Left ventricle myocardium inferior (tissue), 1 donor: ENCODE results near the gene ZNF253. TPM values are rescaled to one million over a fixed set of nuclear protein-coding genes. Genes with fewer than 3 reads are reported as not detected.
"Not testable (repeated sequence)": the region's sequence is repeated elsewhere in the genome, so short reads cannot be mapped to it uniquely, and the experiment has no call there.

Experiments used
- DNase-seq: peaks from one replicate; pipeline ENCODE4 v3.0.0-alpha.2; 2020
- H3K27ac ChIP-seq: fragments of 200-600 bp; replicated peaks from 2 replicates; pipeline ENCODE4 v1.8.0; 2021
- H3K27me3 ChIP-seq: fragments of 200-600 bp; 2 replicates; pipeline ENCODE4 v1.8.0; 2021; ENCODE audit warnings: low read depth
- H3K36me3 ChIP-seq: fragments of 200-600 bp; 2 replicates; pipeline ENCODE4 v1.8.0; 2021
- H3K4me1 ChIP-seq: fragments of 200-600 bp; 2 replicates; pipeline ENCODE4 v1.8.0; 2021
- H3K4me3 ChIP-seq: fragments of 200-600 bp; 2 replicates; pipeline ENCODE4 v1.8.0; 2021; ENCODE audit warnings: mild to moderate bottlenecking, moderate library complexity
- H3K9me3 ChIP-seq: fragments of 200-600 bp; replicated peaks from 2 replicates; pipeline ENCODE4 v1.8.0; 2021
- intact Hi-C: fragments of 100-400 bp; cut with micrococcal nuclease; formaldehyde crosslinking; loops from one replicate; pipeline ENCODE4 v1.11.0; 2022
- total RNA-seq: library from RNA; stranded (reverse); fragmentation: NEBNext Ultra II Directional; extraction: Animal tissue kit (Norgen Biotek cat#: 25700); gene quantifications from one replicate; pipeline ENCODE4 v1.2.1, GENCODE V29; 2021
- TF ChIP-seq, protein P1 (sequence below): fragments of 200-600 bp; IDR thresholded peaks from 2 replicates; pipeline ENCODE4 v1.8.0; 2021; ENCODE audit warnings: antibody characterized with exemption, mild to moderate bottlenecking, borderline replicate concordance
- donor health status: DM: no; HTN: yes; CAD: no; lungs with severe emphysema.

Gene ZNF253
- total RNA-seq, 1 donor from 2014 or later, result 9.2 TPM

DNA sequence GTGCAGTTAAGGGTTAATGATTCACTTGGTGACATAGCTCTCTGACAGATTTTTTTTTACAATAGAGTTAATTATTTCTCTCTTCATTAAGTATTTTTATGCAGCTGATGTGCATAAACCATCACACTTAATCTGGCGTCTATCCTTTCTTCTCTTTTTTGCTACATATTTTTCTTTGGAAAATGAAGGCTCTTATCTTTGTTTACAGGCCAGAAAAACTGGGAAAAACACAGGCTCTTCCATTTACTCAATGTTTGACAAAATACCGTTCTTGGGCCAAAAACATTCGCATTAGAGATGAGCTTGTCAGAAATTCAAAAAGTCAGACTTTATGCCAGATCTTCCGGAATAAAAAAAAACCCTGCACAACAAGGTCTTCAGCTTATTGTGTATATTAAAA is 12.0 kb downstream of the ZNF253 start:
- TF ChIP-seq, protein P1, sequence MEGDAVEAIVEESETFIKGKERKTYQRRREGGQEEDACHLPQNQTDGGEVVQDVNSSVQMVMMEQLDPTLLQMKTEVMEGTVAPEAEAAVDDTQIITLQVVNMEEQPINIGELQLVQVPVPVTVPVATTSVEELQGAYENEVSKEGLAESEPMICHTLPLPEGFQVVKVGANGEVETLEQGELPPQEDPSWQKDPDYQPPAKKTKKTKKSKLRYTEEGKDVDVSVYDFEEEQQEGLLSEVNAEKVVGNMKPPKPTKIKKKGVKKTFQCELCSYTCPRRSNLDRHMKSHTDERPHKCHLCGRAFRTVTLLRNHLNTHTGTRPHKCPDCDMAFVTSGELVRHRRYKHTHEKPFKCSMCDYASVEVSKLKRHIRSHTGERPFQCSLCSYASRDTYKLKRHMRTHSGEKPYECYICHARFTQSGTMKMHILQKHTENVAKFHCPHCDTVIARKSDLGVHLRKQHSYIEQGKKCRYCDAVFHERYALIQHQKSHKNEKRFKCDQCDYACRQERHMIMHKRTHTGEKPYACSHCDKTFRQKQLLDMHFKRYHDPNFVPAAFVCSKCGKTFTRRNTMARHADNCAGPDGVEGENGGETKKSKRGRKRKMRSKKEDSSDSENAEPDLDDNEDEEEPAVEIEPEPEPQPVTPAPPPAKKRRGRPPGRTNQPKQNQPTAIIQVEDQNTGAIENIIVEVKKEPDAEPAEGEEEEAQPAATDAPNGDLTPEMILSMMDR, result no peak
- peaks cover 50% of the 10 kb centered on the region for H3K36me3 ChIP-seq
- intact Hi-C loops, result no loop called here

DNA sequence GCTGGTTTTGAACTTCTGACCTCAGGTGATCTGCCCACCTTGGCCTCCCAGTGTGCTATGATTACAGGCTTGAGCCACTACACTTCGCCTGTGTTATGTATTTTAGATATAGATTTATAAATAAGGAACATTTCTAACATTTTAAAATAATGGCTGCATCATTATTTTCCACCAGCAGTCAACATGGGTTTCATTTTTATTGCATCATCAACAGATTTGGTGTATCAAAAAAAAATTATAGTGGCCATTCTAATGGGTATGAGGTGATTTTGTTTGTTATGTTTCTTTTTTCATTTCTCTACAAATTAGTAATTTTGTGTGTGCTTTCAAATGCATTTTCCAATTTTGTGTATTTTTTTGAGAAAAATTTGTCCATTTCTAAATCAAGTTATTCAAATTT is 18.9 kb downstream of the ZNF253 start:
- Histone ChIP-seq H3K27ac (no peak overlapping the region), H3K27me3 (no peaks in the 10 kb centered on the region), H3K4me3 (no peak overlapping the region), H3K4me1 (no peaks in the 10 kb centered on the region), H3K36me3 (peaks cover 93% of the 10 kb centered on the region), H3K9me3 (peaks cover 43% of the 10 kb centered on the region)
- TF ChIP-seq, protein P1, result no peak
- DNase-seq, result no peak
- intact Hi-C loops, result no loop called here

More for the DNA sequence above, 12.0 kb downstream of the ZNF253 start:
- Histone ChIP-seq H3K9me3 (no peaks in the 10 kb centered on the region), H3K4me1 (peaks cover 32% of the 10 kb centered on the region), H3K4me3 (no peak overlapping the region), H3K27me3 (no peaks in the 10 kb centered on the region), H3K27ac (no peak overlapping the region)
- no peak for DNase-seq

DNA sequence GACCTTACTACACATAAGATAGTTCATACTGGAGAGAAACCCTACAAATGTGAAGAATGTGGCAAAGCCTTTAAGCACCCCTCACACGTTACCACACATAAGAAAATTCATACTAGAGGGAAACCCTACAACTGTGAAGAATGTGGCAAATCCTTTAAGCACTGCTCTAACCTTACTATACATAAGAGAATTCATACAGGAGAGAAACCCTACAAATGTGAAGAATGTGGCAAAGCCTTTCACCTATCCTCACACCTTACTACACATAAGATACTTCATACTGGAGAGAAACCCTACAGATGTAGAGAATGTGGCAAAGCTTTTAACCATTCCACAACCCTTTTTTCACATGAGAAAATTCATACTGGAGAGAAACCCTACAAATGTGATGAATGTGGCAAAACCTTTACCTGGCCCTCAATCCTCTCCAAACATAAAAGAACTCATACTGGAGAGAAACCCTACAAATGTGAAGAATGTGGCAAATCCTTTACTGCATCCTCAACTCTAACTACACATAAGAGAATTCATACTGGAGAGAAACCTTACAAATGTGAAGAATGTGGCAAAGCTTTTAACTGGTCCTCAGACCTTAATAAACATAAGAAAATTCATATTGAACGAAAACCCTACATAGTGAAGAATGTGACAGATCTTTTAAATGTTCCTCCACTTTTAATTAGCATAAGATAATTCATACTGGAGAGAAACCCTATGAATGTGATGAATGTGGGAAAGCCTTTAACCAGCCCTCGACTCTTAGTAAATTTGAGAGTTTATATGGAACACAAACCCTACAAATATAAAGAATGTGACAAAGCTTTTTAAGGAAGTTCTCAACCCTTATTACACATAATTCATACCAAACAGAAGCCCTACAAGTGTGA is 26.6 kb downstream of the ZNF253 start:
- H3K27me3 ChIP-seq, H3K27ac ChIP-seq, H3K4me1 ChIP-seq, H3K4me3 ChIP-seq, intact Hi-C loops, DNase-seq: not testable (repeated sequence)
- Histone ChIP-seq H3K36me3 (peaks cover 79% of the 10 kb centered on the region), H3K9me3 (peaks cover 99% of the 10 kb centered on the region)

DNA sequence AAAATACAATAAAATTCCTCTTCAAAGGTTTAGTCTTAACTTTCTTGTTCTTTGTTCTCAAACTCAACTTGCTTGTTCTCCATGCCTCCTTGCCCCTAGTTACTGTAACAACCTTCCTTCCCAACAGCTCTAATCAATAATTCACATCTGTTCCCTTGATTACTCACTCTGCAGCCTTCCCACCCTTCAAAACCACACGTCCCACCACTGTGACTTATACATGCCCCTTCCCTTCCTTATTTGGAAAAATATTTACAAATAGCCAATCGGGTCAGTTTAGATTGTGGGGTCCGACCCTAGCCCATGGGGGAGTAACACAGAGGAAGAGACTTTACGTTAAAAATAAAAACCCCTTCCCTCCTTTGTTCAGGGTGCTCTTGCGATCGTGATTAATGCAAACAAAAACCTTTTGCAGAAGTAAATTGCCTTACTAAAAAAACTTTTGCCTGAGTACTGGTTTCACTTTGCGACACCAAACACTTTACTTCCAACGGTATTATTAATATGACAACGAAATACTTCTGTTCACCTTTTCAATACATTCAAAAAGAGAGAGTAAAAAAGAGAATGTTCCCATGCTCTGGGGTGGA is 34.6 kb downstream of the ZNF253 start:
- Histone ChIP-seq H3K27me3 (no peaks in the 10 kb centered on the region), H3K36me3 (peaks cover 5% of the 10 kb centered on the region), H3K27ac (peak overlapping the region; percentile 75), H3K9me3 (peaks cover 25% of the 10 kb centered on the region), H3K4me3 (peak overlapping the region; percentile 80), H3K4me1 (peaks cover 20% of the 10 kb centered on the region)
- DNase-seq, result no peak
- TF ChIP-seq, protein P1, result no peak
- intact Hi-C loops, result no loop called here

DNA sequence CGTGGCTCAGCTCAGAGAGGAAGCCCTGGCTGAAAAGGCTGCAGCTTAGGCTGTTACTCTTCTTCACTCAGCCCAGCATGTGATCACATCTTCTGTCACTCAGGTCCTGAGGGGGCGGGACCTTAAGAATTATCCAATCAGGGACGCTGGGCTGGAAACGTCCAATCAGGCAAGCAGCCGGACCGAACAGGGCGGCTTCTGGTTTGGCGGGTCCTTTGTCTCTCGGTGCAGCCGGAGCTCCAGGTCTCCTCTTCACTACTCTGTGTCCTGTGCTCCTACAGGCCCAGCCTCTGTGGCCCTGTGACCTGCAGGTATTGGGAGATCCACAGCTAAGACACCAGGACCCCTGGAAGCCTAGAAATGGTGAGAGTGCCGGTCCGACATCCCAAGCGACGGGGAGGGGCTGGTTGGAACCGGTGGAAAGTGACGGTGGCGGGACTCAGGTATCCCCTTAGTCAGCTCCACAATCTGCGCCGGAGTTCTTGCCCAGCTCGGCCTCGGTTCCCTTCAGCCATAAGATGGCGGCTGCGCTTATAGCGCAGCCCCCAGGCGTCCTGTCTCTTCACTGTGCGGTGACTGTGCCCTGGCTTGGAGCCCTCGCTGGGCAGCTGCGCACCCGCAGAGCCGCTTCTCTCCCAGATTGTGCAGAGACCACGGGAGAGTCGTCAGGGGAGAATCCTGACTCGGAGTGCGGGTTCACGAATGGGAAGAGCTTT is 35.2 kb downstream of the ZNF253 start, which contains the start of gene ZNF93:
ZNF93 (plus strand) TSS at position 218 of the 716 bp plus-strand sequence; CDS start at position 361, 143 bp downstream.
- Histone ChIP-seq H3K27me3 (no peaks in the 10 kb centered on the region), H3K4me1 (peaks cover 20% of the 10 kb centered on the region), H3K4me3 (peak within 1 kb of the TSS; percentile 80), H3K27ac (peak within 1 kb of the TSS; percentile 75), H3K36me3 (no peaks in the 10 kb centered on the region), H3K9me3 (peaks cover 18% of the 10 kb centered on the region)
- TF ChIP-seq, protein P1, result no peak
- DNase-seq, result peak; percentile 94
- intact Hi-C loops, result no loop called here

DNA sequence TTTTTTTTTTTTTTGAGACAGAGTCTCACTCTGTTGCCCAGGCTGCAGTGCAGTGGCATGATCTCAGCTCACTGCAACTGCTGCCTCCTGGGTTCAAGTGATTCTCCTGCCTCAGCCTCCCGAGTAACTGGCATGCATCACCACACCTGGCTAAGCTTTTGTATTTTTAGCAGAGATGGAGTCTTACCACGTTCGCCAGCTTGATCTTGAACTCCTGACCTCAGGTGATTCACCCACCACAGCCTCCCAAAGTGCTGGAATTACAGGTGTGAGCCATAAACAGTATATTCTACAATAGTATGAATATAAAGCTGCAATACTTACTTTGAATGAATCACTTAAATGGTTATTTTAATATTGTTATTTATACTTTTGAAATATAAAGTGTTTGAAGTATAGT is 41.9 kb downstream of the ZNF253 start:
- H3K4me3 ChIP-seq, H3K36me3 ChIP-seq, DNase-seq, H3K27ac ChIP-seq, intact Hi-C loops, H3K9me3 ChIP-seq, H3K4me1 ChIP-seq, H3K27me3 ChIP-seq: not testable (repeated sequence)
